BJ (cell line): ENCODE measurements around the gene DMPK. TPM values are rescaled to one million over a fixed set of nuclear protein-coding genes. Genes with fewer than 3 reads are reported as not detected.

Experiments used
- CTCF ChIA-PET: fragments of 350-600 bp; formaldehyde crosslinking; extraction: SDS; loops from one replicate; lab custom pipeline; 2021; ENCODE audit warnings: antibody characterized with exemption, inconsistent platforms; lab: Yijun Ruan, JAX
- POLR2A ChIA-PET: fragments of 300-600 bp; sonication (Branson Sonifier 250); formaldehyde crosslinking; extraction: SDS; loops from one replicate; lab custom pipeline; 2021; ENCODE audit warnings: antibody characterized with exemption; lab: Charles Lee
- DNase-seq: peaks from one replicate; pipeline ENCODE4 v3.0.0-alpha.2; 2011; ENCODE audit warnings: low read depth
- H3K27me3 ChIP-seq: 2 replicates; pipeline ENCODE4 v1.6.0; 2011; ENCODE audit warnings: low read length; ENCODE audit not compliant: control insufficient read depth, insufficient read depth
- H3K36me3 ChIP-seq: 2 replicates; pipeline ENCODE4 v1.5.1; 2011; ENCODE audit warnings: low read length; ENCODE audit not compliant: control insufficient read depth, insufficient read depth
- H3K4me3 ChIP-seq: 2 replicates; pipeline ENCODE4 v1.5.1; 2011; ENCODE audit warnings: low read depth, mild to moderate bottlenecking, control low read depth, low read length
- CTCF ChIP-seq: IDR thresholded peaks from 2 replicates; pipeline ENCODE4 v1.5.1; 2011; ENCODE audit warnings: low read depth, mild to moderate bottlenecking, control low read depth, inconsistent platforms, low read length, moderate library complexity; ENCODE audit not compliant: insufficient read depth
- polyA plus RNA-seq: library from polyadenylated mRNA; depleted of rRNA; stranded (reverse); fragments of >200 nt; gene quantifications from 2 replicates; pipeline ENCODE4 v1.2.3, GENCODE V29; 2011

Gene DMPK
- polyA plus RNA-seq, 1 experiment: 131 TPM

- H3K4me3 ChIP-seq: no peak overlapping the region
Measured at GRCh38 chr19:45816236-45817009, 34.1 kb upstream of the DMPK start.

GRCh38 chr19:45815481-45816216 is 33.4 kb upstream of the DMPK start:
- POLR2A ChIA-PET: no interaction called here
- no peak overlapping the region for H3K4me3 ChIP-seq
- H3K27me3 ChIP-seq: no peaks in the 10 kb centered on the region
- no peak for DNase-seq
- H3K36me3 ChIP-seq: peaks cover 7% of the 10 kb centered on the region
- CTCF ChIA-PET: interaction anchor here (1.0 to 6.4 kb wide), 11 partner anchors 11 to 122 kb away, joined by 3 to 111 read pairs (median 16); partner anchors contain the start of genes DMPK, IRF2BP1 and SIX5
- TF ChIP-seq CTCF: no peak

More at GRCh38 chr19:45816236-45817009, 34.1 kb upstream of the DMPK start:
- CTCF ChIA-PET: interaction anchor here (0.6 to 6.4 kb wide), 35 partner anchors 10 to 373 kb away, joined by 3 to 111 read pairs (median 4); partner anchors contain the start of genes DMPK, DMWD, IRF2BP1 and SIX5
- Histone ChIP-seq H3K36me3 (peaks cover 9% of the 10 kb centered on the region), H3K27me3 (no peaks in the 10 kb centered on the region)
- no peak for DNase-seq
- TF ChIP-seq CTCF: no peak
- POLR2A ChIA-PET: interaction anchor here (0.5 kb wide), 1 partner anchor 76 kb away, joined by 3 read pairs; no protein-coding TSS in a partner anchor

DNA sequence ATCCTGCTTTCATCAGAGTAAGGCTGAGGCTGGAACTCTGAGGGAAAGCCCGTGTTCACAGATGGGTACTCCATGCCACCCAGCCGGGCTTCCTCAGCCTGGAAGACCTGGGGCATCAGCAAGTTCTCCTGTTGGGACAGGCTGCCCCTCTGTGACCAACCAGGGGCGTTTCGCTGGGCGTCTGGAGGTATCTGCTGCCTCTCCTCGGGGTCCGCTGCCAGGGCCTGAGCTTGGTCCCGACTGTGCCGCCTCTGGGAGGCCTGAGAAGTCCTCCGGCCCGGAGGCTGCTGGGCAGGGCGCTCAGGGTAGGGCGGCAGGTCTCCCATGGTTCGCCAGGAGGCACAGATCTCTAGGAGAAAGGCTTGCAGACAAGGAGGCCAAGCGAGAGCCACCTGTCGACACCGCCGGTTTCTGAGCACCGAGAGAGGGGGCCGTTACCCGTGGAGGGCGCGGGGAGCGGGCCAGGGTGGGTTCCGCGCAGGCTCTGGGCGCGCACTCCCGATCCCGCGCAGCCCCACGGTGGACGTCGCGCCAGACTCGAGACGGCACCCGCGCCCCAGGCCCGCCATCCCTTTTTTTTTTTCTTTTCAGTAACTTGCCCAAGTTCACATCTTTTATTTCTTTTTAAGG is 32.7 kb upstream of the DMPK start, which contains the start of gene RSPH6A:
Gene RSPH6A, minus strand, starts transcription at position 458 of the 630 bp plus-strand sequence. Its CDS starts 132 bp downstream, at position 326.
- Histone ChIP-seq H3K4me3 (no peak within 1 kb of the TSS), H3K27me3 (no peaks in the 10 kb centered on the region), H3K36me3 (peaks cover 7% of the 10 kb centered on the region)
- TF ChIP-seq CTCF: no peak
- DNase-seq: no peak
- POLR2A ChIA-PET: no interaction called here
- CTCF ChIA-PET: interaction anchor here (1.0 to 6.4 kb wide), 5 partner anchors 9 to 122 kb away, joined by 3 to 111 read pairs (median 8); partner anchors contain the start of genes QPCTL and SIX5

DNA sequence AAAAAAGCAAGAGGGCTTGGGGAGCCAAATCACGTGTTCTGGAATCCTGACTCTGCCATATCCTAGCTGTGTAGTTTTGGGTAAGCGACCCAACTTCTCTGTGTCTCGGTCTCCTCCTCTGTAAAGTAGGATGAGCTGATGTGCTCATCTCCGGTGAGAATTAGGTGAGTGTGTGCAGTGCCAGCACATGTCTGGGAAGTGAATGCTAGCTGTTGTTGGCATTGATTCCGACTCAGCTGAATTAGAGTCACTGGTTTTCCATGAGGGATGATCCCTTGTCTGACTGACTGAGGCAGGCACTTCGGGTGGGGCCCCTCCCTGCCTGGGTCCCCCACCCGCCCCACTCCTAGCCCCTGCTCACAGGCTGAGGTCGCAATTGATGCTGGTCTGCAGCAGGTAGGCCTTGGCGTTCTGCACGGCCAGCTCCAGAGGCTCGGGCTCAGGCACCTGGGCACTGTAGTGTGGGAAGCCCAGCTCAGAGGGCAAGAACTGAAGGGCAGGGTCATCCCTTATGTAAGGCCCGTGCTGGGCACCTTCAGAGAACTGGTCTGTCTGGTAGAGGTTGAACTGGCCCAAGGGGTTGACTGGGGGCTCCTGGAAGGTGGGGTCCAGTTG is 32.0 kb upstream of the DMPK start:
- no peak for DNase-seq
- ChIA-PET CTCF (interaction anchor here (1.0 to 6.4 kb wide), 8 partner anchors 10 to 121 kb away, joined by 3 to 111 read pairs (median 4); partner anchors contain the start of genes FOXA3, QPCTL and SIX5), POLR2A (no interaction called here)
- H3K36me3 ChIP-seq: peaks cover 4% of the 10 kb centered on the region
- no peaks in the 10 kb centered on the region for H3K27me3 ChIP-seq
- no peak overlapping the region for H3K4me3 ChIP-seq
- no peak for TF ChIP-seq CTCF
